ENCODE measurements around the gene HYAL1. TPM values are rescaled to one million over a fixed set of nuclear protein-coding genes. Genes with fewer than 3 reads are reported as not detected.
"Not testable (repeated sequence)": the region's sequence is repeated elsewhere in the genome, so short reads cannot be mapped to it uniquely, and the experiment has no call there.

The HYAL1 gene
- total RNA-seq, 1 donor from 2014 or later = 0.47 TPM

GRCh38 chr3:50288387-50289007 lies 14.9 kb downstream of the HYAL1 start:
- H3K4me3 Mint-ChIP-seq = no peak overlapping the region
- H3K4me1 Mint-ChIP-seq = peaks cover 16% of the 10 kb centered on the region
- DNase-seq (no peak), ATAC-seq (ENCODE audit: low read depth) (no peak)
- ChIA-PET POLR2A (interaction anchor here (1.0 kb wide), 1 partner anchor 48 kb away, joined by 4 read pairs; no protein-coding TSS in a partner anchor), CTCF (no interaction called here)
- no peaks in the 10 kb centered on the region for H3K27me3 Mint-ChIP-seq
- no peak for TF ChIP-seq CTCF (IDR thresholded peaks at IDR 0.05)
- no peak overlapping the region for H3K27ac Mint-ChIP-seq
- H3K9me3 Mint-ChIP-seq = no peaks in the 10 kb centered on the region
- peaks cover 51% of the 10 kb centered on the region for H3K36me3 Mint-ChIP-seq (ENCODE audit: low read depth)
- intact Hi-C loops (cut with micrococcal nuclease) = no loop called here

- peaks cover 47% of the 10 kb centered on the region for H3K36me3 Mint-ChIP-seq (ENCODE audit: low read depth)
- DNase-seq (no peak), ATAC-seq (ENCODE audit: low read depth) (no peak)
- ChIA-PET CTCF (no interaction called here), POLR2A (interaction anchor here (1.0 kb wide), 1 partner anchor 50 kb away, joined by 4 read pairs; no protein-coding TSS in a partner anchor)
- peaks cover 8% of the 10 kb centered on the region for H3K4me1 Mint-ChIP-seq
- H3K4me3 Mint-ChIP-seq = no peak overlapping the region
- no peak for TF ChIP-seq CTCF (IDR thresholded peaks at IDR 0.05)
- no peaks in the 10 kb centered on the region for H3K27me3 Mint-ChIP-seq
- intact Hi-C loops (cut with micrococcal nuclease) = no loop called here
- H3K9me3 Mint-ChIP-seq = no peaks in the 10 kb centered on the region
- no peak overlapping the region for H3K27ac Mint-ChIP-seq
Observed at GRCh38 chr3:50287262-50287661, 16.1 kb downstream of the HYAL1 start.

- DNase-seq (no peak), ATAC-seq (ENCODE audit: low read depth) (no peak)
- H3K4me1 Mint-ChIP-seq = peaks cover 6% of the 10 kb centered on the region
- no peaks in the 10 kb centered on the region for H3K27me3 Mint-ChIP-seq
- no peak overlapping the region for H3K27ac Mint-ChIP-seq
- POLR2A ChIA-PET = no interaction called here
- no peaks in the 10 kb centered on the region for H3K9me3 Mint-ChIP-seq
- no peak for TF ChIP-seq CTCF (IDR thresholded peaks at IDR 0.05)
- intact Hi-C loops (cut with micrococcal nuclease) = no loop called here
- CTCF ChIA-PET = no interaction called here
- peaks cover 46% of the 10 kb centered on the region for H3K36me3 Mint-ChIP-seq (ENCODE audit: low read depth)
- H3K4me3 Mint-ChIP-seq = no peak overlapping the region
Observed at GRCh38 chr3:50286322-50287227, 16.8 kb downstream of the HYAL1 start.

- DNase-seq; H3K4me1 Mint-ChIP-seq; H3K4me3 Mint-ChIP-seq; intact Hi-C loops (cut with micrococcal nuclease); H3K27me3 Mint-ChIP-seq; H3K9me3 Mint-ChIP-seq; ATAC-seq (ENCODE audit: low read depth); H3K27ac Mint-ChIP-seq; CTCF ChIA-PET; POLR2A ChIA-PET: not testable (repeated sequence)
- peaks cover 30% of the 10 kb centered on the region for H3K36me3 Mint-ChIP-seq (ENCODE audit: low read depth)
Observed at GRCh38 chr3:50284121-50284520, 19.3 kb downstream of the HYAL1 start.

GRCh38 chr3:50279255-50280016 lies 23.9 kb downstream of the HYAL1 start:
- ChIA-PET CTCF (interaction anchor here (0.7 to 1.4 kb wide), 3 partner anchors 12 to 84 kb away, joined by 3 read pairs; no protein-coding TSS in a partner anchor), POLR2A (interaction anchor here (0.7 to 1.6 kb wide), 2 partner anchors 13 to 42 kb away, joined by 4 to 7 read pairs; partner anchors contain the start of gene IFRD2)
- no peaks in the 10 kb centered on the region for H3K9me3 Mint-ChIP-seq
- intact Hi-C loops (cut with micrococcal nuclease) = no loop called here
- ATAC-seq (ENCODE audit: low read depth) (no peak), DNase-seq (no peak)
- H3K27me3 Mint-ChIP-seq = peaks cover 19% of the 10 kb centered on the region
- H3K36me3 Mint-ChIP-seq (ENCODE audit: low read depth) = no peaks in the 10 kb centered on the region
- H3K4me1 Mint-ChIP-seq = peaks cover 13% of the 10 kb centered on the region
- H3K27ac Mint-ChIP-seq = no peak overlapping the region
- no peak for TF ChIP-seq CTCF (IDR thresholded peaks at IDR 0.05)
- no peak overlapping the region for H3K4me3 Mint-ChIP-seq
